AG08395 (cell line): ENCODE data around the gene CXCL17.
A peak's percentile ranks its signal among the peaks of the same experiment; 100 is the strongest.

ENCODE experiments used
- DNase-seq: peaks from one replicate; pipeline ENCODE4 v3.0.0; 2012; ENCODE audit warnings: mixed read lengths, low spot score

Gene CXCL17

GRCh38 chr19:42423462-42424344 is 19.0 kb downstream of the CXCL17 start:
- peak; percentile 98 for DNase-seq

GRCh38 chr19:42422901-42423461 is 19.8 kb downstream of the CXCL17 start:
- peak; percentile 20 for DNase-seq

- no peak for DNase-seq
Observed at GRCh38 chr19:42422092-42422900, 20.4 kb downstream of the CXCL17 start.

GRCh38 chr19:42421591-42422031 is 21.1 kb downstream of the CXCL17 start:
- no peak for DNase-seq

GRCh38 chr19:42421101-42421500 is 21.6 kb downstream of the CXCL17 start:
- no peak for DNase-seq

- DNase-seq: peak; percentile 68
Observed at GRCh38 chr19:42420055-42420544, 22.6 kb downstream of the CXCL17 start.

- DNase-seq: no peak
Observed at GRCh38 chr19:42419309-42419708, 23.4 kb downstream of the CXCL17 start.

- DNase-seq: no peak
Observed at GRCh38 chr19:42412661-42413076, 30.1 kb downstream of the CXCL17 start.

- DNase-seq: no peak
Observed at GRCh38 chr19:42412227-42412626, 30.5 kb downstream of the CXCL17 start.

- DNase-seq: no peak
Observed at GRCh38 chr19:42411581-42412178, 31.1 kb downstream of the CXCL17 start.

- DNase-seq: no peak
Observed at GRCh38 chr19:42410371-42410770, 32.4 kb downstream of the CXCL17 start.

- no peak for DNase-seq
Observed at GRCh38 chr19:42409477-42409876, 33.3 kb downstream of the CXCL17 start.

- no peak for DNase-seq
Observed at GRCh38 chr19:42407816-42408175, 35.0 kb downstream of the CXCL17 start.

- DNase-seq: no peak
Observed at GRCh38 chr19:42407085-42407815, 35.5 kb downstream of the CXCL17 start.

GRCh38 chr19:42406111-42406510 is 36.6 kb downstream of the CXCL17 start:
- DNase-seq: no peak

- DNase-seq: no peak
Observed at GRCh38 chr19:42403586-42403985, 39.2 kb downstream of the CXCL17 start.

- no peak for DNase-seq
Observed at GRCh38 chr19:42402376-42403116, 40.2 kb downstream of the CXCL17 start.

- DNase-seq: peak; percentile 81
Observed at GRCh38 chr19:42401365-42402303, 41.1 kb downstream of the CXCL17 start.

GRCh38 chr19:42400404-42400803 is 42.3 kb downstream of the CXCL17 start:
- DNase-seq: no peak
